Natural killer cell (primary cell): ENCODE measurements around the gene SEPTIN3. TPM values are rescaled to one million over a fixed set of nuclear protein-coding genes. Genes with fewer than 3 reads are reported as not detected.

Experiments used
- ATAC-seq, 3 donors: fragments of 150-1000 bp in 2 of 3; fragments of 200-7000 bp in 1 of 3; cut with Tn5 transposase; 1 replicate in 1 of 3; 2 replicates in 2 of 3; pipeline ENCODE4 v1.10.0; 2021; ENCODE audit warnings: mild to moderate bottlenecking in 2 of 3, moderate library complexity in 2 of 3
- DNase-seq, 2 donors: peaks; one replicate each; pipeline versions ENCODE4 v3.0.0 to v3.0.0-alpha.2; 2013 to 2021; ENCODE audit warnings: mixed read lengths in 1 of 2
- H3K27ac ChIP-seq: one replicate; pipeline ENCODE4 v1.5.1; 2013; ENCODE audit warnings: mild to moderate bottlenecking, low read length
- H3K27me3 ChIP-seq: one replicate; pipeline ENCODE4 v1.6.1; 2013; ENCODE audit warnings: low read length; ENCODE audit not compliant: control insufficient read depth, insufficient read depth
- H3K36me3 ChIP-seq: one replicate; pipeline ENCODE4 v1.6.1; 2013; ENCODE audit warnings: low read length; ENCODE audit not compliant: control insufficient read depth, insufficient read depth
- H3K4me1 ChIP-seq: one replicate; pipeline ENCODE4 v1.6.1; 2013; ENCODE audit warnings: low read length; ENCODE audit not compliant: control insufficient read depth, insufficient read depth
- H3K4me3 ChIP-seq: one replicate; pipeline ENCODE4 v1.5.1; 2013; ENCODE audit warnings: low read length
- H3K9me3 ChIP-seq: one replicate; pipeline ENCODE4 v1.6.1; 2013; ENCODE audit warnings: low read length; ENCODE audit not compliant: control insufficient read depth, insufficient read depth
- H3K27ac Mint-ChIP-seq, 2 donors: one replicate each; pipeline ENCODE4 v1.8.0; 2022; ENCODE audit warnings: mild to moderate bottlenecking in 2 of 2, mixed read lengths in 2 of 2, moderate library complexity in 1 of 2
- H3K27me3 Mint-ChIP-seq, 2 donors: one replicate each; pipeline ENCODE4 v1.8.0; 2022; ENCODE audit warnings: low read depth in 2 of 2, mixed read lengths in 2 of 2
- H3K36me3 Mint-ChIP-seq: one replicate; pipeline ENCODE4 v1.8.0; 2022; ENCODE audit warnings: mixed read lengths
- H3K4me1 Mint-ChIP-seq, 2 donors: one replicate each; pipeline ENCODE4 v1.8.0; 2022; ENCODE audit warnings: mixed read lengths in 2 of 2
- H3K4me3 Mint-ChIP-seq: one replicate; pipeline ENCODE4 v1.8.0; 2022; ENCODE audit warnings: mild to moderate bottlenecking, moderate library complexity, mixed read lengths
- H3K9me3 Mint-ChIP-seq, 2 donors: one replicate each; pipeline ENCODE4 v1.8.0; 2022; ENCODE audit warnings: mixed read lengths in 2 of 2
- WGBS: methylation state at CpG from one replicate; pipeline ENCODE4 v1.1.7; 2013; ENCODE audit warnings: missing lambda C conversion rate; ENCODE audit not compliant: insufficient coverage; 5-methylcytosine and 5-hydroxymethylcytosine counted together
- intact Hi-C: fragments of 100-400 bp; cut with micrococcal nuclease; formaldehyde crosslinking; loops from one replicate; pipeline ENCODE4 v1.14.2; 2022
- total RNA-seq, 4 donors: library from RNA; stranded (reverse); fragments of 120-200 nt in 1 of 4; gene quantifications; one replicate each; pipeline versions ENCODE4 v1.2.3 to v1.2.4, GENCODE V29; 2013 to 2022
- TF ChIP-seq, protein P1 (sequence below): fragments of 200-600 bp; IDR thresholded peaks from one replicate; pipeline ENCODE4 v1.8.0; 2022; ENCODE audit warnings: antibody characterized with exemption

The SEPTIN3 gene
- total RNA-seq, 3 donors from 2014 or later (not counting 1 experiment from before 2014, with no cell fraction given): 0.38 TPM; not detected in 2

DNA sequence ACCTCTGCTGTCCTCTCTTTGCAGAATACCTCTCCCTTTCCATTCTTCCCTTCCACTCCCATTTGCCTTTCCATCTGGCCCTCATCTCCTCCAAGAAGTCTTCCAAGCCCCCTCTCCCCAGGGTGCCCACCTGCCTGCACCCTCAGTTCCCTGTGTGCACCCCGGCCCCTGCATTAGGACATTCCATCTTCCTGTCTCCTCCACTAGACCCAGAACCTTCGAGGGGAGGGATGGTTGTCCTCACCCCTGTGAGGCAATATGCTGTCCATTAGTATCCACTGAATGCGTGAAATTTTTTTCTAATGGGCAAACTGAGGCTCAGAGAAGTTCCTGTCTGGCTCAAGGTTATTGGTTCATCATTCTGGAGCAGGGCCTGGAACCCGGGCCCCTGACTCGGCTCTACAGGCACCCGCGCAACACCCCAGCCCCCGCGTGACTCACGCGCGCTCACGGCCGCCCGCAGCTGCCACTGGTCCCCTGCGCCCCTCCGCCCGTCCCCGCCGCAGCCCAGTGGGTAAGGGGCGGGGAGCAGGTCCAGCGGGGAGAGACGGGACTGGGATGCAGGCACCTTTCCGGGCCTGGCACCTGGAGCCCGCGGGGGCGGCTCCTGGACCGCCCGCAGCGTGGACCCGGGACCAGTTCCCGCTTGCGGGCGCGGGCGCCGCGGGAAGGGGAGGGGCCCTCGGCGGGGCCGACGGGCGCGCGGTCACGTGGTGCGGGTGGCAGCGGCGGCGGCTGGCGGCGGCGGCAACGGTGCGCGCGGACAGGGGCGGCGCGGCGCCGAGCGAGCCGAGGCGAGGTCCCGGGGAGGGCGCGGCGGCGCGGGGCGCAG lies 7.0 kb downstream of the SEPTIN3 start:
- Mint-ChIP-seq H3K36me3 (no peaks in the 10 kb centered on the region), H3K4me1 (peaks cover 6 to 10% of the 10 kb centered on the region in 2 donors)
- intact Hi-C loops: no loop called here

DNA sequence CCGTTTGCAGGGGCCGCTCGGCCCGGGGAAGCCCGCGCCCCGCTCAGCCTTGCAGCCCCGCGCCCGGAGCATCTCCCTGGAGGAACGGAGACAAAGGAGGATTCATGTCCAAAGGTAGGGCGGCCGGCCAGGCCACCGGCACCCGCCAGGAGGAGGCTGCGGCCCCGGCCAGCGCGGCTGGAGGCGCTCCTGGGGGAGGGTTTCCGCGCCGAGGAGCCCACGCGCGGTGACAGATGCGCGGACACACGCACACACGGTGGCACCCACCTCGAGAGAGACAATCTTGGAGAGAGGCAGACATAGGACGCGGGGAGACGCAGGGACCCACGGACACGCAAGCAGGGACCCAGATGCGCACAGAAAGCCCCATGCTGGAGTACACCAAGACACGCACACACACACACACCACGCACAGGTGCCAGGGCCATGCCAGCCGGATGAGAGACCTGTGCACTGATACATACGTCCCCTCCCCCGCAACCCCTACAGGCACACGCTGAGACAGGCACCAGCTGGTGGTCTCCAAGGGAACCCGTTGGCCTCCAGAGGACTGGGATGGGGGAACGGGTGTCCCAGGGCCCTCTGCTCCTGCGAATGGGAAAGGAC lies 7.8 kb downstream of the SEPTIN3 start:
- Mint-ChIP-seq H3K27ac (no peak overlapping the region), H3K36me3 (no peaks in the 10 kb centered on the region), H3K27me3 (peaks cover 29 to 41% of the 10 kb centered on the region in 2 donors), H3K9me3 (no peaks in the 10 kb centered on the region), H3K4me3 (peak overlapping the region; percentile 31), H3K4me1 (peaks cover 6 to 10% of the 10 kb centered on the region in 2 donors)
- ATAC-seq (peak in 2 of 3 donors; percentile 19 to 20), DNase-seq (peak in 1 of 2 donors; percentile 38)
- WGBS: 8% methylated on average over 46 of the region's 46 CpGs
- H3K4me1 ChIP-seq: peaks cover 10% of the 10 kb centered on the region
- H3K4me3 ChIP-seq: no peak overlapping the region
- TF ChIP-seq, protein P1, sequence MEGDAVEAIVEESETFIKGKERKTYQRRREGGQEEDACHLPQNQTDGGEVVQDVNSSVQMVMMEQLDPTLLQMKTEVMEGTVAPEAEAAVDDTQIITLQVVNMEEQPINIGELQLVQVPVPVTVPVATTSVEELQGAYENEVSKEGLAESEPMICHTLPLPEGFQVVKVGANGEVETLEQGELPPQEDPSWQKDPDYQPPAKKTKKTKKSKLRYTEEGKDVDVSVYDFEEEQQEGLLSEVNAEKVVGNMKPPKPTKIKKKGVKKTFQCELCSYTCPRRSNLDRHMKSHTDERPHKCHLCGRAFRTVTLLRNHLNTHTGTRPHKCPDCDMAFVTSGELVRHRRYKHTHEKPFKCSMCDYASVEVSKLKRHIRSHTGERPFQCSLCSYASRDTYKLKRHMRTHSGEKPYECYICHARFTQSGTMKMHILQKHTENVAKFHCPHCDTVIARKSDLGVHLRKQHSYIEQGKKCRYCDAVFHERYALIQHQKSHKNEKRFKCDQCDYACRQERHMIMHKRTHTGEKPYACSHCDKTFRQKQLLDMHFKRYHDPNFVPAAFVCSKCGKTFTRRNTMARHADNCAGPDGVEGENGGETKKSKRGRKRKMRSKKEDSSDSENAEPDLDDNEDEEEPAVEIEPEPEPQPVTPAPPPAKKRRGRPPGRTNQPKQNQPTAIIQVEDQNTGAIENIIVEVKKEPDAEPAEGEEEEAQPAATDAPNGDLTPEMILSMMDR: no peak
- peaks cover 19% of the 10 kb centered on the region for H3K27me3 ChIP-seq
- intact Hi-C loops: no loop called here
- no peak overlapping the region for H3K27ac ChIP-seq
- H3K9me3 ChIP-seq: no peaks in the 10 kb centered on the region
- H3K36me3 ChIP-seq: no peaks in the 10 kb centered on the region

More for the DNA sequence above, 7.0 kb downstream of the SEPTIN3 start:
- Histone ChIP-seq H3K36me3 (no peaks in the 10 kb centered on the region), H3K4me3 (no peak overlapping the region), H3K27me3 (peaks cover 19% of the 10 kb centered on the region), H3K4me1 (peaks cover 10% of the 10 kb centered on the region), H3K9me3 (no peaks in the 10 kb centered on the region), H3K27ac (no peak overlapping the region)
- ATAC-seq (peak in 2 of 3 donors; percentile 74), DNase-seq (peak; percentile 22 to 65)
- TF ChIP-seq, protein P1: no peak
- Mint-ChIP-seq H3K4me3 (peak overlapping the region; percentile 70), H3K9me3 (no peaks in the 10 kb centered on the region), H3K27me3 (peaks cover 29 to 41% of the 10 kb centered on the region in 2 donors), H3K27ac (no peak overlapping the region)
- 2% methylated on average over 72 of the region's 72 CpGs for WGBS

- Histone ChIP-seq H3K36me3 (no peaks in the 10 kb centered on the region), H3K9me3 (no peaks in the 10 kb centered on the region), H3K4me3 (no peak overlapping the region), H3K4me1 (peaks cover 10% of the 10 kb centered on the region), H3K27ac (no peak overlapping the region), H3K27me3 (peaks cover 19% of the 10 kb centered on the region)
- no peak overlapping the region for H3K4me3 Mint-ChIP-seq
- peaks cover 6 to 10% of the 10 kb centered on the region in 2 donors for H3K4me1 Mint-ChIP-seq
- H3K9me3 Mint-ChIP-seq: no peaks in the 10 kb centered on the region
- no peak for ATAC-seq
- H3K27ac Mint-ChIP-seq: no peak overlapping the region
- WGBS: 93% methylated on average over 1 of the region's 1 CpG
- DNase-seq: no peak
- intact Hi-C loops: no loop called here
- H3K27me3 Mint-ChIP-seq: peaks cover 24 to 40% of the 10 kb centered on the region in 2 donors
- no peaks in the 10 kb centered on the region for H3K36me3 Mint-ChIP-seq
- TF ChIP-seq, protein P1: no peak
These were observed 9.5 kb downstream of the SEPTIN3 start for GRCh38 chr22:41978732-41979131.
